ENCODE results near the gene CSNK1G1. TPM values are rescaled to one million over a fixed set of nuclear protein-coding genes. Genes with fewer than 3 reads are reported as not detected.

CSNK1G1 gene
- total and polyA plus RNA-seq, 2 donors (not counting 1 experiment from before 2014, with no cell fraction given) = 18.2 to 27.1 TPM

DNA sequence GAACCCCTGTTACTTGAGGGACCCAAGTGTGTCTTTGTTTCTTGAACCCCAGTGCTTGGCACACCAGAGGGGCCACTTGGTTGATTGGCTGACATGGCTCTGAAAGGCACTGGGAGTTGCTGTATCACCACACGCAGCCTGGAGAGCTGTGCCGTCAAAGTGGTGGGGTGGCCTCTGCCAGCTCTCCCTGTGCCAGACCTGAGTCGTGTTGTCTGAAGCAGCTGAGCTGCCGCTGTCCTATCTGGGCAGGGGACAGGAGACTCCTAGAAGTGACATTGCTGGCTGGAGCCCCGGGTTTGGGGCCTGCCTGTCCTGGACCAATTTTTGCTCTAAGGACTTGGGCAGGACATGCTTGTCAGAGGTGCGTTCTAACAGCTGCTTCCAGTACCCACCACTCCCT is 209.9 kb downstream of the CSNK1G1 start:
- no peak for DNase-seq (ENCODE audit: low read depth in 2 of 2)
- no peak overlapping the region for H3K4me3 ChIP-seq (replicated peaks in 1 of 4; ENCODE audit: control extremely low read depth in 1 of 4, insufficient read depth in 1 of 4, low read depth in 3 of 4, low read length in 4 of 4)

DNA sequence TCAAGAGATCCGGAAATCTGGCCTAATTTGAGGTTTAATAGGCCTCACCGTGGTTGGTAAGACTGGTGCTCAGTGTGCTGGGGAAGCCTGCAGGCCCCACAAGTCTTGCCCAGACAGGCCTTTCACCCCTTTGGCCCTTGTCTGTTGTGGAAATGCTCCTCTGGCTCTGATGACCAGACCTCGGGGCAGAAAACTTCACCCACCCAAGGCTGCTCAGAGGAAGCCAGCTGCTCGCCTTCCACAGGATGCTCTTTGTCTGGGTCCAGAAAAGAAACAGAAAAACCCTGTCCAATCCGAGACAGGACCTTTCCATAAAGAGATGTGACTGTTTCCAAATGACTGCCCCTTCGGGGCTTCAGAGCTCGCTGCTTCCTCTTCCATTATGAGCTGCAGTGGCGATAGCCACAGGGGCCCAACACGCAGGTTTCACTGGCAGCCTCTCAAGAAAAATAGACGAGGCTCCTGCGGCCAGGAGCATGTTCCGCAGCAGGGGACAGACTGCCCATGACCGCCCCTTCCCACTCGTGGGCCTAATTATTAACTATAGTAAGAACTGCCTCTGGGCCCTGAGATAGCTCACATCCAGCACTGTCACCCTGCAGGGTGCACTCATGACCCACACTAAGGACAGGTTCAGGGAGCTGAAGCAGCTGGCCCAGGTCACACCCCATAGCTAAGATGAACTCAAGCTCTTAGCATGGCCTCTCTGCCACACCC is 211.2 kb downstream of the CSNK1G1 start:
- Histone ChIP-seq H3K4me1 (ENCODE audit: control insufficient read depth, extremely low read depth, insufficient read depth, low read length) (no peaks in the 10 kb centered on the region), H3K4me3 (replicated peaks in 1 of 4; ENCODE audit: control extremely low read depth in 1 of 4, insufficient read depth in 1 of 4, low read depth in 3 of 4, low read length in 4 of 4) (no peak overlapping the region), H2AFZ (ENCODE audit: low read length) (no peak overlapping the region), H4K20me1 (ENCODE audit: control insufficient read depth, extremely low read depth, insufficient read depth, low read length) (no peaks in the 10 kb centered on the region), H3K9me3 (ENCODE audit: control insufficient read depth, insufficient read depth, low read depth, low read length) (no peaks in the 10 kb centered on the region), H3K27ac (ENCODE audit: insufficient read depth, low read length) (no peak overlapping the region), H3K4me2 (ENCODE audit: extremely low read depth, insufficient read depth, low read length) (no peak overlapping the region), H3K36me3 (ENCODE audit: control insufficient read depth, insufficient read depth, low read length) (peaks cover 3% of the 10 kb centered on the region), H3K79me2 (ENCODE audit: control insufficient read depth, insufficient read depth, low read length) (no peaks in the 10 kb centered on the region), H3K27me3 (ENCODE audit: control insufficient read depth, insufficient read depth, low read length) (no peaks in the 10 kb centered on the region), H3K9ac (ENCODE audit: insufficient read depth, low read length) (no peak overlapping the region)
- TF ChIP-seq EZH2 (IDR thresholded peaks at IDR 0.05; ENCODE audit: low read length, missing control alignments) = no peak
- TF ChIP-seq, protein P1, sequence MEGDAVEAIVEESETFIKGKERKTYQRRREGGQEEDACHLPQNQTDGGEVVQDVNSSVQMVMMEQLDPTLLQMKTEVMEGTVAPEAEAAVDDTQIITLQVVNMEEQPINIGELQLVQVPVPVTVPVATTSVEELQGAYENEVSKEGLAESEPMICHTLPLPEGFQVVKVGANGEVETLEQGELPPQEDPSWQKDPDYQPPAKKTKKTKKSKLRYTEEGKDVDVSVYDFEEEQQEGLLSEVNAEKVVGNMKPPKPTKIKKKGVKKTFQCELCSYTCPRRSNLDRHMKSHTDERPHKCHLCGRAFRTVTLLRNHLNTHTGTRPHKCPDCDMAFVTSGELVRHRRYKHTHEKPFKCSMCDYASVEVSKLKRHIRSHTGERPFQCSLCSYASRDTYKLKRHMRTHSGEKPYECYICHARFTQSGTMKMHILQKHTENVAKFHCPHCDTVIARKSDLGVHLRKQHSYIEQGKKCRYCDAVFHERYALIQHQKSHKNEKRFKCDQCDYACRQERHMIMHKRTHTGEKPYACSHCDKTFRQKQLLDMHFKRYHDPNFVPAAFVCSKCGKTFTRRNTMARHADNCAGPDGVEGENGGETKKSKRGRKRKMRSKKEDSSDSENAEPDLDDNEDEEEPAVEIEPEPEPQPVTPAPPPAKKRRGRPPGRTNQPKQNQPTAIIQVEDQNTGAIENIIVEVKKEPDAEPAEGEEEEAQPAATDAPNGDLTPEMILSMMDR (conservative IDR thresholded peaks at IDR 0.05 in 1 of 2, IDR thresholded peaks at IDR 0.05 in 1 of 2; ENCODE audit: low read depth in 1 of 2, low read length in 2 of 2) = no peak
- no peak for DNase-seq (ENCODE audit: low read depth in 2 of 2)

More for the DNA sequence above, 209.9 kb downstream of the CSNK1G1 start:
- H3K9ac ChIP-seq (ENCODE audit: insufficient read depth, low read length) = no peak overlapping the region
- H3K79me2 ChIP-seq (ENCODE audit: control insufficient read depth, insufficient read depth, low read length) = no peaks in the 10 kb centered on the region
- no peak overlapping the region for H3K27ac ChIP-seq (ENCODE audit: insufficient read depth, low read length)
- no peak overlapping the region for H2AFZ ChIP-seq (ENCODE audit: low read length)
- no peaks in the 10 kb centered on the region for H3K9me3 ChIP-seq (ENCODE audit: control insufficient read depth, insufficient read depth, low read depth, low read length)
- H3K27me3 ChIP-seq (ENCODE audit: control insufficient read depth, insufficient read depth, low read length) = no peaks in the 10 kb centered on the region
- TF ChIP-seq, protein P1 (conservative IDR thresholded peaks at IDR 0.05 in 1 of 2, IDR thresholded peaks at IDR 0.05 in 1 of 2; ENCODE audit: low read depth in 1 of 2, low read length in 2 of 2) = no peak
- peaks cover 3% of the 10 kb centered on the region for H3K36me3 ChIP-seq (ENCODE audit: control insufficient read depth, insufficient read depth, low read length)
- H3K4me1 ChIP-seq (ENCODE audit: control insufficient read depth, extremely low read depth, insufficient read depth, low read length) = no peaks in the 10 kb centered on the region
- no peak overlapping the region for H3K4me2 ChIP-seq (ENCODE audit: extremely low read depth, insufficient read depth, low read length)
- no peaks in the 10 kb centered on the region for H4K20me1 ChIP-seq (ENCODE audit: control insufficient read depth, extremely low read depth, insufficient read depth, low read length)

DNA sequence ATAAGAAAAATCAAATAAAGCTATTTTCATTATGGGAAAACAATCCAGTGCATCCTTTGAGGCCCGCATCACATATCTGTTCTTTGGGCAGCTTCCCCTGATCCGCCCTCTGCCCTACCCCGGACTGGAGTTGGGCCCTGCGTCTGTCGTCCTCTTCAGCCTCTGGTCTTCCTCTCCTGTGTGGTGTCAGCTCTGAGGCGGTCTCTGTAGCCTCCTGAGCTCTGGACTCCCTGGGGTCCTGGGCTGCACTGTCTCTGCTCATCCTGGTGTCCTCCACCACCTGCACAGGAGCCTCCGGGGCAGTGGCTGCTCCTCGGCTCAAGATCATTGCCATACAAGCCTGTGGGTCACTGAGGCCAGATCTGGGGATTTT is 211.8 kb downstream of the CSNK1G1 start:
- no peak for TF ChIP-seq EZH2 (IDR thresholded peaks at IDR 0.05; ENCODE audit: low read length, missing control alignments)
- TF ChIP-seq, protein P1 (conservative IDR thresholded peaks at IDR 0.05 in 1 of 2, IDR thresholded peaks at IDR 0.05 in 1 of 2; ENCODE audit: low read depth in 1 of 2, low read length in 2 of 2) = no peak
- no peak overlapping the region for H3K4me3 ChIP-seq (replicated peaks in 1 of 4; ENCODE audit: control extremely low read depth in 1 of 4, insufficient read depth in 1 of 4, low read depth in 3 of 4, low read length in 4 of 4)
- no peak overlapping the region for H3K9ac ChIP-seq (ENCODE audit: insufficient read depth, low read length)
- peaks cover 3% of the 10 kb centered on the region for H3K36me3 ChIP-seq (ENCODE audit: control insufficient read depth, insufficient read depth, low read length)
- H3K4me1 ChIP-seq (ENCODE audit: control insufficient read depth, extremely low read depth, insufficient read depth, low read length) = no peaks in the 10 kb centered on the region
- H4K20me1 ChIP-seq (ENCODE audit: control insufficient read depth, extremely low read depth, insufficient read depth, low read length) = no peaks in the 10 kb centered on the region
- H3K79me2 ChIP-seq (ENCODE audit: control insufficient read depth, insufficient read depth, low read length) = no peaks in the 10 kb centered on the region
- H3K27me3 ChIP-seq (ENCODE audit: control insufficient read depth, insufficient read depth, low read length) = no peaks in the 10 kb centered on the region
- DNase-seq (ENCODE audit: low read depth in 2 of 2) = no peak
- no peak overlapping the region for H2AFZ ChIP-seq (ENCODE audit: low read length)
- no peaks in the 10 kb centered on the region for H3K9me3 ChIP-seq (ENCODE audit: control insufficient read depth, insufficient read depth, low read depth, low read length)
- H3K27ac ChIP-seq (ENCODE audit: insufficient read depth, low read length) = no peak overlapping the region
- no peak overlapping the region for H3K4me2 ChIP-seq (ENCODE audit: extremely low read depth, insufficient read depth, low read length)
